IMR-90 (cell line): ENCODE measurements around the gene LGALS13. TPM values are rescaled to one million over a fixed set of nuclear protein-coding genes. Genes with fewer than 3 reads are reported as not detected.

ENCODE experiments used
- ATAC-seq: fragments of 200-7000 bp; cut with Tn5 transposase; 2 replicates; pipeline ENCODE4 v1.9.1; 2020; ENCODE audit warnings: low read depth, mild to moderate bottlenecking, moderate library complexity
- BruUV-seq: library from RNA; stranded (reverse); fragments of 400-500 nt; replicated peaks from 2 replicates; lab custom pipeline; 2021; lab: Mats Ljungman, UMichigan
- CTCF ChIA-PET: fragments of 300-600 bp; formaldehyde crosslinking; extraction: SDS; loops from one replicate; lab custom pipeline; 2021; ENCODE audit warnings: antibody characterized with exemption; lab: Yijun Ruan, JAX
- POLR2A ChIA-PET: fragments of 300-600 bp; sonication (Branson Sonifier 250); formaldehyde crosslinking; loops from one replicate; lab custom pipeline; 2022; ENCODE audit warnings: antibody characterized with exemption; ENCODE audit not compliant: unreplicated experiment; lab: Charles Lee
- DNase-seq: peaks from one replicate; pipeline ENCODE4 v3.0.0; 2013
- H2AFZ ChIP-seq: replicated peaks from 2 replicates; pipeline ENCODE3; 2013; ENCODE audit warnings: low read length, mild to moderate bottlenecking; ENCODE audit not compliant: poor library complexity
- H2AK5ac ChIP-seq: 2 replicates; pipeline ENCODE4 v1.6.1; 2013; ENCODE audit warnings: low read depth, low read length, inconsistent platforms
- H2AK9ac ChIP-seq: replicated peaks from 2 replicates; pipeline ENCODE3; 2013; ENCODE audit warnings: mild to moderate bottlenecking, low read depth, low read length, moderate library complexity; ENCODE audit not compliant: poor library complexity
- H2BK120ac ChIP-seq: 2 replicates; pipeline ENCODE4 v1.6.1; 2013; ENCODE audit warnings: low read depth, low read length, inconsistent platforms
- H2BK15ac ChIP-seq: 3 replicates; pipeline ENCODE4 v1.6.1; 2013; ENCODE audit warnings: low read depth, low read length, inconsistent platforms
- H2BK20ac ChIP-seq: 2 replicates; pipeline ENCODE4 v1.6.1; 2013; ENCODE audit warnings: low read depth, mild to moderate bottlenecking, inconsistent platforms, low read length, moderate library complexity
- H2BK5ac ChIP-seq: 2 replicates; pipeline ENCODE4 v1.6.1; 2013; ENCODE audit warnings: mild to moderate bottlenecking, low read depth, low read length, inconsistent platforms; ENCODE audit not compliant: poor library complexity, severe bottlenecking
- H3K14ac ChIP-seq: replicated peaks from 2 replicates; pipeline ENCODE4 v1.6.1; 2013; ENCODE audit warnings: low read depth, low read length, inconsistent platforms
- H3K18ac ChIP-seq: 2 replicates; pipeline ENCODE4 v1.6.1; 2013; ENCODE audit warnings: low read depth, low read length, control low read depth
- H3K23ac ChIP-seq: 2 replicates; pipeline ENCODE4 v1.6.1; 2013; ENCODE audit warnings: low read depth, low read length, inconsistent platforms
- H3K27ac ChIP-seq: 2 replicates; pipeline ENCODE4 v1.5.1; 2013; ENCODE audit warnings: mild to moderate bottlenecking, control low read depth, low read length; ENCODE audit not compliant: insufficient read depth
- H3K27me3 ChIP-seq: 2 replicates; pipeline ENCODE4 v1.6.1; 2013; ENCODE audit warnings: low read length; ENCODE audit not compliant: control insufficient read depth, insufficient read depth
- H3K36me3 ChIP-seq: 2 replicates; pipeline ENCODE4 v1.6.1; 2013; ENCODE audit warnings: low read length, mixed read lengths; ENCODE audit not compliant: control insufficient read depth, insufficient read depth
- H3K4ac ChIP-seq: 2 replicates; pipeline ENCODE4 v1.6.1; 2013; ENCODE audit warnings: low read depth, low read length, inconsistent platforms
- H3K4me1 ChIP-seq: 2 replicates; pipeline ENCODE4 v1.6.1; 2013; ENCODE audit warnings: low read length, mixed read lengths; ENCODE audit not compliant: control insufficient read depth, insufficient read depth
- H3K4me2 ChIP-seq: 2 replicates; pipeline ENCODE4 v1.6.1; 2013; ENCODE audit warnings: low read depth, mild to moderate bottlenecking, control low read depth, low read length, moderate library complexity
- H3K4me3 ChIP-seq: 2 replicates; pipeline ENCODE4 v1.5.1; 2013; ENCODE audit warnings: low read depth, mild to moderate bottlenecking, control low read depth, low read length, moderate library complexity; ENCODE audit not compliant: insufficient read depth
- H3K56ac ChIP-seq: 2 replicates; pipeline ENCODE4 v1.6.1; 2013; ENCODE audit warnings: low read length, inconsistent platforms; ENCODE audit not compliant: insufficient read depth; ENCODE audit errors: extremely low read depth
- H3K79me1 ChIP-seq, 2 experiments: 2 replicates each; pipeline ENCODE4 v1.6.1; 2013; ENCODE audit warnings: low read length in 2 of 2, inconsistent platforms in 1 of 2, low read depth in 1 of 2
- H3K9ac ChIP-seq: 2 replicates; pipeline ENCODE4 v1.6.1; 2013; ENCODE audit warnings: low read depth, low read length, control low read depth
- H3K9me1 ChIP-seq: 2 replicates; pipeline ENCODE4 v1.6.1; 2013; ENCODE audit warnings: low read length, inconsistent platforms; ENCODE audit not compliant: insufficient read depth
- H3K9me3 ChIP-seq: 2 replicates; pipeline ENCODE4 v1.6.1; 2013; ENCODE audit warnings: low read length; ENCODE audit not compliant: control insufficient read depth, insufficient read depth
- H4K20me1 ChIP-seq: 2 replicates; pipeline ENCODE4 v1.6.1; 2013; ENCODE audit warnings: low read length, inconsistent platforms; ENCODE audit not compliant: insufficient read depth
- H4K5ac ChIP-seq: 2 replicates; pipeline ENCODE4 v1.6.1; 2013; ENCODE audit warnings: mild to moderate bottlenecking, low read depth, low read length, control low read depth
- H4K8ac ChIP-seq, 2 experiments: 2 replicates each; pipeline ENCODE4 v1.6.1; 2013; ENCODE audit warnings: low read depth in 2 of 2, low read length in 2 of 2, control low read depth in 1 of 2, inconsistent platforms in 1 of 2
- H4K91ac ChIP-seq: 2 replicates; pipeline ENCODE4 v1.6.1; 2013; ENCODE audit warnings: low read depth, low read length, inconsistent platforms; ENCODE audit not compliant: insufficient read depth
- BHLHE40 ChIP-seq: fragments of 150-350 bp; IDR thresholded peaks from 2 replicates; pipeline ENCODE4 v1.6.1; 2016; ENCODE audit warnings: mild to moderate bottlenecking, low read depth, low read length
- CEBPB ChIP-seq: IDR thresholded peaks from 2 replicates; pipeline ENCODE4 v1.6.1; 2012; ENCODE audit warnings: low read depth, low read length, improper control_type of control experiment
- CHD1 ChIP-seq: IDR thresholded peaks from 2 replicates; pipeline ENCODE4 v1.6.1; 2012; ENCODE audit warnings: low read depth, low read length, improper control_type of control experiment
- CTCF ChIP-seq: conservative IDR thresholded peaks from 2 replicates; pipeline ENCODE4 v1.5.1; 2012; ENCODE audit warnings: mild to moderate bottlenecking, low read depth, low read length, improper control_type of control experiment
- ELK1 ChIP-seq: fragments of 150-350 bp; IDR thresholded peaks from 2 replicates; pipeline ENCODE4 v1.6.1; 2016; ENCODE audit warnings: low read depth, mild to moderate bottlenecking, low read length, moderate library complexity, borderline replicate concordance
- FOS ChIP-seq: fragments of 150-350 bp; IDR thresholded peaks from 2 replicates; pipeline ENCODE4 v1.6.1; 2016; ENCODE audit warnings: low read depth, low read length
- MAFK ChIP-seq: IDR thresholded peaks from 2 replicates; pipeline ENCODE4 v1.6.1; 2012; ENCODE audit warnings: low read depth, low read length, improper control_type of control experiment
- MAZ ChIP-seq: IDR thresholded peaks from 2 replicates; pipeline ENCODE4 v1.6.1; 2012; ENCODE audit warnings: low read depth, mild to moderate bottlenecking, low read length, improper control_type of control experiment, moderate library complexity, borderline replicate concordance
- MXI1 ChIP-seq: IDR thresholded peaks from 2 replicates; pipeline ENCODE4 v1.6.1; 2012; ENCODE audit warnings: low read depth, mild to moderate bottlenecking, low read length, moderate library complexity, borderline replicate concordance
- NFE2L2 ChIP-seq: fragments of 150-350 bp; IDR thresholded peaks from 2 replicates; pipeline ENCODE4 v1.6.1; 2016; ENCODE audit warnings: low read depth, mild to moderate bottlenecking, low read length
- POLR2A ChIP-seq: IDR thresholded peaks from 2 replicates; pipeline ENCODE4 v1.6.1; 2012; ENCODE audit warnings: mild to moderate bottlenecking, low read depth, low read length
- RAD21 ChIP-seq: IDR thresholded peaks from 2 replicates; pipeline ENCODE4 v1.6.1; 2012; ENCODE audit warnings: low read length, improper control_type of control experiment
- RCOR1 ChIP-seq: IDR thresholded peaks from 2 replicates; pipeline ENCODE4 v1.6.1; 2012; ENCODE audit warnings: mild to moderate bottlenecking, low read length, improper control_type of control experiment; ENCODE audit not compliant: insufficient replicate concordance
- RFX5 ChIP-seq: IDR thresholded peaks from 2 replicates; pipeline ENCODE4 v1.8.0; 2012; ENCODE audit warnings: low read depth, mild to moderate bottlenecking, low read length, moderate library complexity
- SMC3 ChIP-seq: fragments of 150-350 bp; IDR thresholded peaks from 2 replicates; pipeline ENCODE4 v1.6.1; 2016; ENCODE audit warnings: low read depth, mild to moderate bottlenecking, antibody characterized with exemption, low read length, moderate library complexity
- USF2 ChIP-seq: fragments of 150-350 bp; IDR thresholded peaks from 2 replicates; pipeline ENCODE4 v1.6.1; 2017; ENCODE audit warnings: mild to moderate bottlenecking, antibody characterized with exemption, low read length, low read depth
- WGBS, 2 experiments: methylation state at CpG; one replicate each; pipeline versions ENCODE4 v1.1.5 to v1.1.7; 2013; ENCODE audit warnings: missing lambda C conversion rate in 2 of 2; ENCODE audit not compliant: insufficient read length in 1 of 2; ENCODE audit errors: extremely low coverage in 2 of 2; 5-methylcytosine and 5-hydroxymethylcytosine counted together
- dilution Hi-C: fragments of 300-500 bp; cut with HindIII; formaldehyde crosslinking; loops from one replicate; pipeline ENCODE4 v1.14.3; 2018; ENCODE audit warnings: low sequenced_read_pairs; ENCODE audit not compliant: unreplicated experiment
- in situ Hi-C: fragments of 300-500 bp; cut with MboI; formaldehyde crosslinking; loops from 3 replicates; pipeline ENCODE4 v1.14.3; 2019; ENCODE audit warnings: low sequenced_read_pairs, inconsistent platforms, mixed read lengths
- intact Hi-C: fragments of 100-400 bp; cut with micrococcal nuclease; formaldehyde crosslinking; loops from 2 replicates; pipeline ENCODE4 v1.10.0; 2022
- polyA plus RNA-seq, 3 experiments: library from polyadenylated mRNA; depleted of rRNA; stranded (reverse); fragments of >200 nt; gene quantifications; 2 replicates each; pipeline ENCODE4 v1.2.3, GENCODE V29; 2012; ENCODE audit warnings: low replicate concordance in 1 of 3
- total RNA-seq: library from RNA; depleted of rRNA; stranded (reverse); fragments of >200 nt; gene quantifications from 2 replicates; pipeline ENCODE4 v1.2.3, GENCODE V29; 2012

LGALS13 gene
- total and polyA plus RNA-seq, 2 of the 4 experiments (the other 2 are of a cell fraction), result not detected

GRCh38 chr19:39613597-39613996, 11.3 kb downstream of the LGALS13 start:
- Histone ChIP-seq H3K14ac (no peak overlapping the region), H2BK5ac (no peak overlapping the region), H4K8ac (no peak overlapping the region), H3K4me3 (no peak overlapping the region), H4K5ac (no peak overlapping the region), H3K9ac (no peak overlapping the region), H4K91ac (no peak overlapping the region), H2AK9ac (no peak overlapping the region), H3K4me1 (no peaks in the 10 kb centered on the region), H2BK20ac (no peak overlapping the region), H3K27ac (no peak overlapping the region), H3K36me3 (no peaks in the 10 kb centered on the region), H3K56ac (no peak overlapping the region), H2BK120ac (no peak overlapping the region), H2BK15ac (no peak overlapping the region), H3K79me1 (no peaks in the 10 kb centered on the region), H3K9me1 (no peaks in the 10 kb centered on the region), H4K20me1 (no peaks in the 10 kb centered on the region), H3K27me3 (no peaks in the 10 kb centered on the region), H2AFZ (no peak overlapping the region), H3K23ac (no peak overlapping the region), H2AK5ac (no peak overlapping the region), H3K4me2 (no peak overlapping the region), H3K18ac (no peak overlapping the region), H3K9me3 (peaks cover 2% of the 10 kb centered on the region; the same call in 1 of the 2 replicates), H3K4ac (no peak overlapping the region)
- TF ChIP-seq BHLHE40, result no peak
- TF ChIP-seq RFX5, result no peak
- no peak for TF ChIP-seq NFE2L2
- no peak for TF ChIP-seq FOS
- TF ChIP-seq POLR2A, result no peak
- TF ChIP-seq MAZ, result no peak
- no peak for TF ChIP-seq RCOR1
- TF ChIP-seq CTCF, result no peak
- no peak for TF ChIP-seq ELK1
- TF ChIP-seq CEBPB, result no peak
- TF ChIP-seq RAD21, result no peak
- TF ChIP-seq SMC3, result no peak
- no peak for TF ChIP-seq USF2
- TF ChIP-seq MAFK, result no peak
- TF ChIP-seq CHD1, result no peak
- no peak for TF ChIP-seq MXI1
- 0% methylated on average over 1 of the region's 2 CpGs; no CpG with 5 or more reads in 1 of the 2 experiments for WGBS, 2 experiments
- dilution Hi-C loops (no loop called here), intact Hi-C loops (no loop called here), in situ Hi-C loops (no loop called here)
- no peak for ATAC-seq
- CTCF ChIA-PET, result no interaction called here
- POLR2A ChIA-PET, result no interaction called here
- no peak for DNase-seq
- BruUV-seq, result no TSS peak
